NCI-H2227 (cell line): Measurements from ENCODE around the gene ATP7A.
"Not testable (repeated sequence)": the region's sequence is repeated elsewhere in the genome, so short reads cannot be mapped to it uniquely, and the experiment has no call there.

ENCODE experiments used
- DNase-seq: peaks from one replicate; lab custom pipeline; 2025; ENCODE audit not compliant: unreplicated experiment; lab: John Stamatoyannopoulos, UW

ATP7A gene

DNA sequence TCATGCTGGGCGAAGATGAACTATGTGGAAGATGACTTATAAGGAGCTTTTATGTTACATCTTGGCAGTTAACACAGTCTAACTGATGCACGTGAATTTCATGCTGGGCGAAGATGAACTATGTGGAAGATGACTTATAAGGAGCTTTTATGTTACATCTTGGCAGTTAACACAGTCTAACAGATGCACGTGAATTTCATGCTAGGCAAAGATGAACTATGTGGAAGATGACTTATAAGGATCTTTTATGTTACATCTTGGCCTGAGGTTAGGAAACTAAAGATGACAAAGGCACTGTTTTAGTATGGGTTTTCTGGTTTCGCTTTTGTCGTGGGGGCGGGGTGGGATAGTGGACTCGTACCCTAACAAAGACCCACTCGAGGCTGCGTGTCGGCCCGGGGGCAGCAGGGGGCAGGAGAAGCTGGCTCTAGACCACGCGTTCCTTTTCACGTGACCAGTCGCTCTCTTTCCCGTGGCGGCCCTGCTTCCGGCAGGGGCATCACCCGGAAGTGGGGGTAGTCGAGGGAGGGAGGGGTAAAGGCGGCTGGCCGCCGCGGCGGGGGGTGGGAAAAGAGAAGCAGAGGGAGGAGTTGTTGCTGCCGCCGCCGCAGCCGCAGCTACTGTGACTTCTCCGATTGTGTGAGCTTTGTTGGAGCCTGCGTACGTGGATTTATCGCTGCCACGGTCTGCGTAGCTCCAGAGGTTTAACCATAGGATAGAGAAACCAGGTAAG is at the start of gene ATP7A:
TSS of gene ATP7A (plus strand) at position 586 of the 733 bp plus-strand sequence. CDS start 60,949 bp downstream, outside the sequence.
- DNase-seq: peak; percentile 94

DNA sequence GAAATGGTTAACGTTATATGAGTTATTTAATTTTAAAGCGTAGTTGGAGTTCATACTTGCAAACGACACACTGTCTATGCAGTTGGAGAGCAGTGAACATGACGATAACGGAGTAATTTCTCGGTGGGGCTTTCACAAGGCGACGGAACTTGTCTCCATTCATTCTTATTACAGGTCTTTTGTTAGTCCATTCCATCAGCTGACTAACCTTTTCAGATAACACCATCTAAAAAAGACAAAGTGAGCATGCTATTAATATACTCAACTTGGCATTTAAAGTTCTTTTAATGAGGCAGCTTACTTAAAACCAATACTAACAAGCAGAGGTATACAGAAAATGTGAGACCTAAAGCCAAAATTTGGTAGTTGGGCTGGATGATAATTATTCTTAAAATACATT is 35.1 kb upstream of the ATP7A start:
- no peak for DNase-seq

DNA sequence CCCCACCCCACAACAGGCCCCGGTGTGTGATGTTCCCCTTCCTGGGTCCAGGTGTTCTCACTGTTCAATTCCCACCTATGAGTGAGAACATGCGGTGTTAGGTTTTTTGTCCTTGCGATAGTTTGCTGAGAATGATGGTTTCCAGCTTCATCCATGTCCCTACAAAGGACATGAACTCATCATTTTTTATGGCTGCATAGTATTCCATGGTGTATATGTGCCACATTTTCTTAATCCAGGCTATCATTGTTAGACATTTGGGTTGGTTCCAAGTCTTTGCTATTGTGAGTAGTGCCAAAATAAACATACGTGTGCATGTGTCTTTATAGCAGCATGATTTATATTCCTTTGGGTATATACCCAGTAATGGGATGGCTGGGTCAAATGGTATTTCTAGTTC is 29.1 kb upstream of the ATP7A start:
- not testable (repeated sequence) for DNase-seq

DNA sequence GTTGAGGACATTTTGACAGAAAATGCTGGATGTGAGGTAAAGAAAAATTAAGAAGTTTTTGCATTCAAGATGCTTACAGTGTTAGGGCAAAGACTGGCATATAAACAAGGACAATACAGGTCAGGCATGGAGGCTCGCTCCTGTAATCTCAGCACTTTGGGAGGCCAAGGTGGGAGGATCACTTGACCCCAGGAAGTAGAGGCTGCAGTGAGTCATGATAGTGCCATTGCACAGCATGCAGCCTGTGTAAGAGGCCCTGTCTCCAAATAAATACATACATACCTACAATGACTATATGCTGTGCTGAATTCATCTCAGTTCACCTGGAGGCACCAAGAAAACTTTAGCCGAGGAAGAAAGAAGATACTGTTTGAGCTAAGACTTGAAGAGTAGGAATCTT is 17.6 kb upstream of the ATP7A start:
- no peak for DNase-seq

DNA sequence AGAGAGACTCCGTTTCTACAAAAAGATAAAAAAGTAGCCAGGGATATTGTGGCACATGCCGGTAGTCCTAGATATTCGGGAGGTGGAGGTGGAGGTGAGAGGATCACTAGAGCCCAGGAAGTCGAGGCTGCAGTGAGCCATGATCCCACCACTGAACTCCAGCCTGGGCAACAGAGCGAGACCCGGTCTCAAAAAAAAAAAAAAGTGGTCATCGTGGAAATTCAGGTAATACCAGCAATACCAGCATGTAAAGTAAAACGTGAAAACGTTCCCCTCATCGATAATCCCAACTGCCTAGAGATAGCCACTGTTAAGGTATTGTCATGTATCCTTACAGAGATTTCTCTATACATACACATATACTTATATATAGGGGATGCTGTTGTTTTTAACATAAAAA is 16.8 kb upstream of the ATP7A start:
- DNase-seq: no peak

DNA sequence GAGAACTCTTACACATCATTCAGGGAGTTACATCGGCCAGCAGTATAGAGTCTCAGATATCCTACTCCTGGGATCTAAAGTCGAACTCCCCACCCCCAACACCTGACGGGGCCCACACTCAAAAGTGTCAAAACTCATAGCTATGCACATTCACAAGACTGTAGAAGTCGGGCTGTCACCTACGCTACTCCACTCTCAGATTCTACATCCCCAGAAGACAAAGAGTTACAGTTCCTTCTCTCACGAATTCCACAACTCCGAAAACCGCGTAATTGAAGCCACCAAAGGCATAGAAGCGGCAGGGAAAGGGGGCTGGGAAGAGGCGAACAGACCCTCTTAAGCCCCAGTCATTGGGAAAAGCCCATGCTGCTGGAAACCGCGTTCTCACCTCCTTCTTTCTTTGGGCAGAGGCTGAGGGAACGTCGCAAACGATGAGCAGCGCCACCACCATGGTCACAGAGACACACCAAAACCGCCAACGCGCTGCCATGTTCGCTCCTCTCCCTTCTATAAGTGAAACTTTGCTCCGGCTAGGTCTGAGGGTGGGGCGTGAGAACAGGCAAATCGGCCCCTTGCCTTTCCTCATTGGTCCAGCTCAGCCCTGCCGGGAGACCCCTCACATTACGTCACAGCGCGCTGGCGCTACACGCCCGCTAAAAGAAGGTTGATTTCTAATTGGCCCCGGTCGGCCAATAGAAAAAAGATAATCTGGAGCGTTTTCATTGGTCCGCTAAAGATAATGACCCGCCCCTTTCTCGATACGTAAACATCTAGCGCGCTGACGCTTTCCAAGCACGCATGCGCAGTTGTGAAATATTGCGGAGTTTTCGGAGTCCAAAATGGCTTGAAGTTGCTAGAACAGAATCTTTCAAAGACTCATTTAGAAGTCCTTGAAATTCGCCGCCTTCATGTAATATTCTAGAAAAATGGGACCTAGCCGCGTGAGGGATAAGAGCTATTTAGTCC is 15.3 kb upstream of the ATP7A start, which contains the start of gene MAGT1:
TSS of gene MAGT1 (minus strand) at position 515 of the 966 bp plus-strand sequence. CDS start at position 490, 25 bp downstream.
- peak; percentile 99 for DNase-seq

DNA sequence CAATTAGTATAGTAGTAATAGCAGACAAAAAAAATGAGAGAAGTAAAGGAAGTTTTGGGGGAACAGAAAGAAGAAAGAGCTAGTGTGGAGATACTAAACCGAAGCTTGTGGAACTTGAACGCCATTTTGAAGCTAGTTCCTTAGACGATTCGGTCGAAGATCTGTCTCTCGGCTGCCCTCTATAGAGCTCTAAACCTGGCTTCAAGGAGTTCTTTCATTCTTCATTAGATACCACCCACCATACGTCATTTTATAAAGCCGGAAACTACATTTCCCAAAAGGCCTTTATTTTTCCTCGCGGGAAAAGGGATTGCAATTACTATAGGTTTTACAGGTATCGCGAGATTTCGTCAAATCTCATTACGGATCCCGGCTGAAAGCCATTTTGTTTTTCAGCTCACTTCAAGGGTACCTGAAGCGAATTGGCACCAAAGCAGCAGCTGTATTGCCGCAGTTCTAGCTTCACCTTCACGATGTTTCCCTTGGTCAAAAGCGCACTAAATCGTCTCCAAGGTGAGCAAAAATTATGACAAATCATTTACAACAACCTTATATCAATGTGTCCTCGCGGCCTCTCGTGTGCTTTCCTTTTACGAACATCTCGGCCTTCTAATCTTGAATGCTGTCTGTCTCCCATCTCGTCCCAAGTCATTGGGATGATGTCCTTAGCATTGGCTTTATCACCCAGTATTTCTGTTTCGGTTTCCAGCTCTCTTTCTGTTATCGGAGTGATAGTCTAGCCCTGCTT is 11.2 kb upstream of the ATP7A start, which contains the start of gene COX7B:
TSS of gene COX7B (plus strand) at position 388 of the 748 bp plus-strand sequence. CDS start at position 474, 86 bp downstream.
- DNase-seq: peak; percentile 99

DNA sequence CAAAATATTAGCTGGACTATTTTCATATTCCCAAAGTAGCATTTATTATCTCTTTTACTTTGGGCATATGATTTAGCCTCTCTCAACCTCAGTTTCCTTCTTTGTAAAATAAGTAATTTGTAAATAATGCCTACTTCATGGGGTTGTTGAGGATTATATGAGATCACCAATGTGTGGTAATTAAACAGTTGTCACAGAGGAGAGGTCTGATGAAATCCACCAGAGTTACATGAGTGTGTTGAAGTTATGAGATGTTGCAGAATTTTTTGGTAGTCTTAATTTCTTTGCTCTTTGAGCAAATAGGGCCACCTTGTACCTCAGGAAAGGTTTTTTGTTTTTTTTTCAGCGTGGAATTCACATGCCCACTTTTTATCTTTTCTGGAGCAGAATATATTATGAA is 9.8 kb upstream of the ATP7A start:
- no peak for DNase-seq

DNA sequence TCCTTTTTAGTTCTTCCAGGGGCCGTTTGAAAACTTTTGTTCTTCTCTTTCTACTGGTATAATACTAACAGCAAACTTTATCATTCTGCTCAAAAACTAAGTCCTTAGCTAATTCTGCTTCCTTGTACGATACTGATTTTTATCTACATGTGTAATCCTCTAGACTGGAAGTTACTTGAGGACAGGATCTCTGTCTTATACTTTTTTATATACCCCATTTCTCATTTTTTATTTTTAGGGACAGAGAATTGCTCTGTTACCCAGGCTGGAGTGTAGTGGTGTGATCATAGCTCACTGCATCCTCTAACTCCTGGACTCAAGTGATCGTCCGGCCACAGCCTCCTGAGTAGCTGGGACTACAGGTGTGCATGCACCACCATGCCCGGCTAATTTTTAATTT is 9.0 kb upstream of the ATP7A start:
- no peak for DNase-seq

DNA sequence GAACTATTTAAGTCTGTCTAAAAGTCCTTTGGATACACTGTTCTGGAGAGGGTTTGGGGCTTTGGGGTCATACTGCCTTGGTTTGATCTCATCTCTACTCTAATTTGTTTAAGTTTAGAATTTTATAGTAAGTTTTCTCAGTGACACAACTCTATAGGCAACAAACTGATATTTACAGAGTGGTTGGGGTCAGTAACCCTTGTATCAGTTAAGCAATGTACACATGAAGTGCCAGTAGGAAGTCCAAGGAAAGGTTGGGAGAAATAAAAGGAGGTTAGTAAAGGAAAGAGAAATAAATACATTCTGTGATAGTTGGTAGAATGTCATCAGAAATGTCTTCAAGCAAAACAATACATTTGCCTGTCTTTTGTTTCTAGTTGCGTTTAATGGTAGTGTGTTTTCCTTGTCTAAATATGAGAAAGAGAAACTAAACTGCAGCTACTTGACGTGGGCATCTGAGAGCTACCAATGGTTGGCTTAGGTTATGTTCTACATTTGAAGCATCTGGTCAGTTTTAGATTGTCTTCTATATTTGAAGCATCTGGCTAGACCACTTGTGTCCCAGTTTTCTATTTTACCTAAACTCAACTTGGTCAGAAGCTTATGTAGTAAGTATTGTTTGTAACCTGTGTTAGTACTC is 6.9 kb downstream of the ATP7A start:
- DNase-seq: no peak

DNA sequence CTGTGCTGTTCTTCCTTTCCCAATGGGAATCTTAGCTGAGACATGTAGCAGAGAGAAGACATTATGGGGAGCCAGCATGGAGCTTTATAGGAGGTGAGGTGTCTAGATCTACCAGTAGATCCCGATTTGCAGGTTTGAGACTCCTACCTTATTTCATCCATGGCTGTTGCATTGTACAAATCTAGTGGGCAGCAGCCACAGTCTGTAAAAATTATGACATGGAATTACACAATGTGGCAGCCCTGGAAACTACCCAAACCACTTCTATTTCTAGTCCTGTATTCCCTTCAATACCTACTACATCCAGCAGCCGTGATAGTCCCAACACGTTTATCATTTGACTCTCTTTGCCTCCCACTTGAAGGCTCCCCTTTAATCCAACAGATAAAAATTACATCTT is 8.1 kb downstream of the ATP7A start:
- no peak for DNase-seq

DNA sequence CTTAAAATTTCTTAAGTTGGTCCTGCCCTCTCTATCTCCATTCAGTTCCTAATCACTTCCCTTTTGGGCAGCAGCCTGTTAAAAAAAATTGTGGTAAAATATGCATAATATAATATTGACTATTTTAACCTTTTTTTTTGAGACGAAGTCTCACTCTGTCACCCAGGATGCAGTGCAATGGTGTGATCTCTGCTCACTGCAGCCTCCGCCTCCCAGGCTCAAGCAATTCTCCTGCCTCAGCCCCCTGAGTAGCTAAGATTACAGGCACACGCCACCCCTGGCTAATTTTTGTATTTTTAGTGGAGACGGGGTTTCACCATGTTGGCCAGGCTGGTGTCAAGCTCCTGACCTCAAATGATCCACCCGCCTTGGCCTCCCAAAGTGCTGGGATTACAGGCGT is 8.9 kb downstream of the ATP7A start:
- DNase-seq: not testable (repeated sequence)

DNA sequence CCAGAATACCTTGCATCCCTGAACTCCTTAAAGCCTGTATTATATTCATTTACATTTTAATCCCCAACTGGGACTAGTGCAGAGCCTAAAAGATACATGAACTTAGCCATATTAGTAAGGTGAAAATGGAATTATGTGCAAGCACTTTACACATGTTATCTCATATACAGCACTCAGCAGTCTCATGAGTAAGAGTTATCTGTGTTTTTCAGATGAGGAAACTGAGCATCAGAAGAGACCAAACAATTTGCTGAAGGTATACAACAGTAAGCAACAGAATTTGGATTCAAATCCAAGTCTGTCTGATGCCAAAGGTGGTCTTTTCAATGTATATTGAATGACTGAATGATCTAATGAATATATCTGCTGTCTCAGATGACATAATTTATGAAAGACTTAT is 12.3 kb downstream of the ATP7A start:
- no peak for DNase-seq

DNA sequence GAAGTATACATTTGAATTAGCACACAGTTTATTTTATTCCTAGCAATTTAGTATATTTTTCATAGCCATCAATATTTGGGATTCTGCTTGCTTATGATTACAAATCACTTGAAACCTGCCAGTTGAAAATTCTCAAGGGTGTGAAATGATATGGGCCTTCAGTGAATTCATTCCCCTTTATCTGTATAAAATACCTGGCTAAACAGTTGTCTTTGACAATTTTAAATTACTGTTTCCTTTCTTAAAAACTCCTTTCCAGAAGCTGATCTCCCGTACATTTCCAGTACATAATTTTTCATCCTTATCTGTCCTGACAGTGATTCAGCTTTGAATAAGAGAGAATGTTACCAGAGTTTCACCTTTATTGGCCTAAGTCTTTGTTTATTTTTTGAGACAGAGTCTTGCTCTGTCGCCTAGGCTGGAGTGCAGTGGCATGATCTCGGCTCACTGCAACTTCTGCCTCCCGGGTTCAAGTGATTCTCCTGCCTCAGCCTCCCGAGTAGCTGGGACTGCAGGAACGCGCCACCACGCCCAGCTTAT is 13.9 kb downstream of the ATP7A start:
- DNase-seq: no peak

DNA sequence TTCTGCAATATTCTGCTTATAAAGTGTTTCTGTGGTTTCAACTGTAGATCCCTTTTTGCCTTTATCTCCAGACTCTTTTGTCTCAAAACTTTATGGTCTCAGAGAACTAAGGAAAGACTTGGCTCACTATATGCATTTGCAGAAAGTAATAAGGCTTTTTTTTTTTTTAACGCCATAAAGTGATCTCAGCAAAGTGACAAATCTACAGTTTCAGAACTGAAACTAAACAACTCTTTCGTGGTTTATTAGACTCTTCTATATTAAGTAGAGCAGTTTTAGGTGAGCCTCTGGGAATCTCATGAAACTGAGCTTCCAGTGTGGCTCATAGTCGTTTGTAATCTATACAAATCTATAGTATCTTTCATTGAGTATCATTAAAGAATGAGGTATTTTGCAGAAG is 15.3 kb downstream of the ATP7A start:
- no peak for DNase-seq

DNA sequence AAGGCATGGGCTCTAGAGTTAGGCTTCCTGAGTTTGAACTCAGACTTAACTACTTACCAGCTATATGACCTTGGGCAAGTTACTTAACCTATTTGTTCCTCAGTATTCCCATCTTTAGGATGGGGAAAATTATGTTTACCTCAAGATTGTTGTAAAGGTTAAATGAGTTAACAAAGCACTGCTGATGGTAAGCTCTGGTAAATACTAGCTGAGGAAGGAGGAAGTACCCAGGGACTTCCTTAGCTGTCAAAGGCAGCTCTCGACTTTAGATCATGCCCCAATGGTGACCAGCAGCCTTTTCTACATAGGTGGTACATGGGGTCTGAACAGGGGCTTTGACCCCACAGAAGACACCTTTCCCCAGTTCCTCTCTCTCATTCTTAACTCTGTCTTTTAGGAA is 20.1 kb downstream of the ATP7A start:
- no peak for DNase-seq

DNA sequence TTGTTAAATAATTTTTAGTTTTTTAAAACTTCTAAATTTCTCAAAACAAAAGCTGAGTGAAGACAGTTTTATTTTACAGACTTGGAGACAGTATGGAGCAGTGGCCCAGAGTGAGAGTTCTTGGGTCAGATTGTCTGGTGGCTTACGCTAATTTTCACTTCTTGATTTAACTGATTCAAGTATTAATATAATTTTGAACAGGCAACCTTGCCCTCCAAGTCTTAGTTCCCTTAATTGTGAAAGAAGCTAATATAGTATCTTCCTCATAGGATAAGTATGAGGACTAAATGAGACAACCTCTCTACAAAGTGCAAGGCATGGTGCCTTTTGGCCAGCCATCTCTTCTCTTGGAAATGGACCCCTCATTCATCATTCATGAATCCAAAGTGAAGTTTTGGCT is 25.4 kb downstream of the ATP7A start:
- DNase-seq: no peak

DNA sequence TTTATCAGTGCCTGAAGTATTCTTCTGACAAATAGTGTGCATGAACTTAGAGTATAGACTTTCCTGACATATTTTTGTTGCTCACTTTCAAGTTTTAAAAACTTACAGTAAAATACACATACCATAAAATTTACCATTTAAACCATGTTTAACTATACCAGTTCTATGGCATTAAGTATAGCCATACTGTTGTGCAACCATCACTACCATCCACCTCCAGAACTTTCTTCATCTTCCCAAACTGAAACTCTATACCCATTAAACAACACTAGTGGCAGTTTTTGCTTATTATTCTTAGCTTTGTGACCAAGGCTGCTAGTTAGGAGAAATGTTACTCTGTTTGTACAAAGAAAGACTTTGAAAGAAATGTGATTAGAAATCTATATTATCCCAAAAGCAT is 25.8 kb downstream of the ATP7A start:
- no peak for DNase-seq

DNA sequence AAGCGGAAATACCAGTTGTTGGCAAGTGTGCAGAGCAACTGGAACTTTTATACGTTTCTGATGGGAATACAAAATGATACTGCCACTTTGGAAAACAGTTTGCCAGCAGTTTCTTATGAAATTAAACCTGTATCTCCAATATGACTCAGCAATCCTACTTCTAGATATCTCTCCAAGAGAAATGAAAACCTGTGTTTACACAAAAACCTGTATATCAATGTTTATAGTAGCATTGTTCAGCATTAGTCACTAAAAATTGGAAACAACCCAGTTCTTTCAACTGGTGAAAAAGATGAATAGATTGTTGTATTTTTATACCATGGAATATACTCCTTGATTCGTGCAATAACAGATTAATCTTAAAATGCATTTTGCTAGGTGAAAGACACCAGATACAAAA is 26.8 kb downstream of the ATP7A start:
- no peak for DNase-seq

DNA sequence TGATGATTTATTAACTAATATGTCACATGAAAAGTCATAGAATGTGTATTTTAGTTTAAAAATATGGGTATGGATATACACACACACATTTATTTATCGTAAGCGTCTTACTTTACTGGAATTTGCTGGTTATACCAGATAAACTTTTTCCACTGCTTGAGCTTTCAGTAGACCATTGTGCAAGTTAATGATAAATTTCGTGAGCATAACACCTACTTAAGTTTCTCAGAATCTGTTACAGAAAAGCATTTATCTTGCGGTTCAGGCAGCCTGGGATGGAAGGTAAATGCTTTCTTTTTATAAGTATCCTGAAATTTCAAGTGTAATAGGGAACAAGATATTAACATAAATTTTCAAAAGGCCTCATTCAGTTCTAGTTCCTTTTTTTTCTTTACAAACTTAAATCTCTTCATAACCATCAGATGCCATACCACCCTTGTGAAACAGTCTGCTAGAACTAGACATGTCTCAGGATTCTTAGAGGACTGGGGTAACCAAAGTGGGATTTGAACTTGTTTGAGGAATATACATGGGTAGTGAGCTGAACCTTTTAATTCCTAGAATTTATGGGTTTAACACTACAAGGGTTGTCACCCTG is 27.7 kb downstream of the ATP7A start:
- DNase-seq: no peak
